ENCODE data around the gene MEGF6. TPM values are rescaled to one million over a fixed set of nuclear protein-coding genes. Genes with fewer than 3 reads are reported as not detected.
"Not testable (repeated sequence)": the region's sequence is repeated elsewhere in the genome, so short reads cannot be mapped to it uniquely, and the experiment has no call there.

Gene MEGF6
- total RNA-seq, 2 experiments from 2014 or later: 5.8 to 5.9 TPM

DNA sequence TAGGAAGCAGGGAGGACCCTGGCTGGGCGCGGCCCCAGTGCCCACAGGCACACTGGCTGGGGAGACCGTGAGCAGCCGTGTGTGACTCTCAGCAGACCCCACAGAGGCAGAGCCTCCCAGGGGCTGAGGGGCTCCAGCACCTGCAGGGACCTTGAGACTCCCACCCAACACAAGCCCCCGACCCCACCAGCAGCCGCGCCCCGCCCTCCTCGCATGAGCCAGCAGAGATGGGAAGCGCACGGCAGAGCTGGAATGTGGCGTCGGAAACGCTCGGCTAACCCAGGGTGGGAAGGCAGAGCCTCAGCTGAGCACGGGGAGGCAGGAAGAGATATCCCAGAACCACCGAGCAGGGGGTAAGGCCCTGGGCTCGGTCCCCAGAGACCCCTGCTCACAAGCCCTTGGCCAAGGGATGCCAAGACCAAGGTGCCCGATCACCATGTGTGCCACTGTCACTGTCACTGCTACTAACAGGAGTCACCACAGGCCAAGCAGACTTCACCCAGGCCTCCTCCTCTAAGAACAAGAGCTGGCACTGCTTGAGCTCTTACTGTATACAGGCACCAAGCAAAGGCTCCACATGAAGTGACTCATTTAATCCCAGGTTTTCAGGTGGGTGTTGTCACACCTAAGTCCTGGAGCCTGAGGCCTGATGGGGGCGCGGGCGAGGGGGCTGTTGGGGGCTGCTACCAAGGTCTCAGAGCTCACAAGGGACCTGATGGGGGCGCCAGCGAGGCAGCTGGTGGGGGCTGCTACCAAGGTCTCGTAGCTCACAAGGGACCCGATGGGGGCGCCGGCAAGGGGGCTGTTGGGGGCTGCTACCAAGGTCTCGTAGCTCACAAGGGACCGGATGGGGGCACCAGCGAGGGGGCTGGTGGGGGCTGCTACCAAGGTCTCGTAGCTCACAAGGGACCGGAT, 20.1 kb downstream of the MEGF6 start:
- no peak overlapping the region for H3K4me3 Mint-ChIP-seq
- no peaks in the 10 kb centered on the region for H3K9me3 Mint-ChIP-seq
- CTCF ChIA-PET: interaction anchor here (2.4 kb wide), 1 partner anchor 30 kb away, joined by 5 read pairs; no protein-coding TSS in a partner anchor
- intact Hi-C loops (cut with micrococcal nuclease): no loop called here
- no peaks in the 10 kb centered on the region for H3K4me1 Mint-ChIP-seq (ENCODE audit: low read depth)
- DNase-seq: no peak
- no peaks in the 10 kb centered on the region for H3K27me3 Mint-ChIP-seq (ENCODE audit: low read depth)
- no peak overlapping the region for H3K27ac Mint-ChIP-seq
- H3K36me3 Mint-ChIP-seq (ENCODE audit: low read depth): no peaks in the 10 kb centered on the region

GRCh38 chr1:3590139-3590763, 21.1 kb downstream of the MEGF6 start:
- no peak for DNase-seq
- Mint-ChIP-seq H3K9me3 (no peaks in the 10 kb centered on the region), H3K4me1 (ENCODE audit: low read depth) (no peaks in the 10 kb centered on the region), H3K27me3 (ENCODE audit: low read depth) (no peaks in the 10 kb centered on the region), H3K4me3 (no peak overlapping the region), H3K27ac (no peak overlapping the region), H3K36me3 (ENCODE audit: low read depth) (no peaks in the 10 kb centered on the region)
- CTCF ChIA-PET: interaction anchor here (2.4 kb wide), 1 partner anchor 31 kb away, joined by 5 read pairs; no protein-coding TSS in a partner anchor
- intact Hi-C loops (cut with micrococcal nuclease): no loop called here

DNA sequence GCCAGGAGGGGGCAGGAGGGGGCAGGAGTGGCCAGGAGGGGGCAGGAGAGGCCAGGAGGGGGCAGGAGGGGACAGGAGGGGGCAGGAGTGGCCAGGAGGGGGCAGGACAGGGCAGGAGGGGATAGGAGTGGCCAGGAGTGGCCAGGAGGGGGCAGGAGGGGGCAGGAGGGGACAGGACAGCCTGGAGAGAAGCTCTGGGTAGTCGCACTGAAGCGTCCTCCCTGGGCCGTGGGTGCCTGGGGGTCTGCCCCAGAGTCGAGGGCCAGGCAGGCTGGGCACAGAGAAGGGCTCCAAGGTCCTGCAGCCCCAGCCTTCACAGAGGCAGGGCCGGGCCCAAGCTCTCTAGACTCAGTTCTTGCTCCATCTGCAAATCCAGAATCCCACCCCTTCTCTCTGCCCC, 22.9 kb downstream of the MEGF6 start:
- CTCF ChIA-PET: interaction anchor here (2.4 kb wide), 1 partner anchor 33 kb away, joined by 5 read pairs; no protein-coding TSS in a partner anchor
- Mint-ChIP-seq H3K27ac (no peak overlapping the region), H3K27me3 (ENCODE audit: low read depth) (no peaks in the 10 kb centered on the region)

DNA sequence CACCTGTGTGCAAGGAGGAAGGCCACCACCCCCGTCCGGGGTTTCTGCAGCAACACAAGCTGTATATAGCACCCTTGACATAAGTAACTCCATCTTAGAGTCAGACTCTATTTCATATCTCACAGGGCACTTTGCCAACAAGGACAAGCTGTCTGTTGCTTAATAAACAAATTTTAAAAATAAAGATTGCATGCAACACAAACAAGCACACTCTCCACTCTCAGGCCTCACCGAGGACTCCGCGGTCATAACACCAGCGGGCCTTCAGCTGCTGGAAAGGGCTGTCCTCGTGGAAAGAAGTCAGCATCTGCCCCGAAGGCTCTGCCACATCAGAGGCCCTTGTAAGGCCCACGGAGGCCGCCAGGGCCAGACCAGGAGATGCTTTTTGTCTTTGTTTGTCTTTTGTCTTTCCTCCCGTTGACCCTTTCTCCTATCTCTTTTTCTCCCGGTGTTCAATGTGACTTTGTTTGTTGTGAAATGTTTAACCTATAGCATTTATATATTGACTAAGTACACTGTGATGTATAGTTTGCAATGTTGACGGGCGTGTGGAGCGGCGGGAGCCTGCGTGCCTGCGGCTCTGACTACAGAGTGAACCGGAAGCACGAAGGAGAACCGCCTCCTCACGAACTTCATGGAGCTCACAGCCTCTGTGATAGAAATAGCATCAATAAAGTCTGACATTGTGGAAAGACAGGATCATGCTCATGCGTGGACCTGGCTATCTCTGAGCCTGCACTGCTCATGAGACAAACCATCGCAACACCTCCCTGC, 24.1 kb downstream of the MEGF6 start:
- no peak for DNase-seq
- CTCF ChIA-PET: interaction anchor here (0.6 kb wide), 1 partner anchor 153 kb away, joined by 3 read pairs; no protein-coding TSS in a partner anchor
- Mint-ChIP-seq H3K4me1 (ENCODE audit: low read depth) (no peaks in the 10 kb centered on the region), H3K27ac (no peak overlapping the region), H3K36me3 (ENCODE audit: low read depth) (no peaks in the 10 kb centered on the region), H3K27me3 (ENCODE audit: low read depth) (no peaks in the 10 kb centered on the region), H3K9me3 (no peaks in the 10 kb centered on the region), H3K4me3 (no peak overlapping the region)
- intact Hi-C loops (cut with micrococcal nuclease): loop anchor here (5.0 kb wide), 1 partner anchor 435 kb away; no protein-coding TSS in a partner anchor

More for the DNA sequence above, 22.9 kb downstream of the MEGF6 start:
- intact Hi-C loops (cut with micrococcal nuclease): loop anchor here (5.0 kb wide), 1 partner anchor 434 kb away; no protein-coding TSS in a partner anchor
- no peaks in the 10 kb centered on the region for H3K4me1 Mint-ChIP-seq (ENCODE audit: low read depth)
- no peak for DNase-seq
- H3K36me3 Mint-ChIP-seq (ENCODE audit: low read depth): no peaks in the 10 kb centered on the region
- no peak overlapping the region for H3K4me3 Mint-ChIP-seq
- H3K9me3 Mint-ChIP-seq: no peaks in the 10 kb centered on the region

GRCh38 chr1:3585940-3586568, 25.3 kb downstream of the MEGF6 start:
- H3K27ac Mint-ChIP-seq: no peak overlapping the region
- H3K36me3 Mint-ChIP-seq (ENCODE audit: low read depth): no peaks in the 10 kb centered on the region
- no peaks in the 10 kb centered on the region for H3K9me3 Mint-ChIP-seq
- no peaks in the 10 kb centered on the region for H3K4me1 Mint-ChIP-seq (ENCODE audit: low read depth)
- H3K27me3 Mint-ChIP-seq (ENCODE audit: low read depth): no peaks in the 10 kb centered on the region
- CTCF ChIA-PET: interaction anchor here (0.6 to 0.7 kb wide), 2 partner anchors 18 to 154 kb away, joined by 3 read pairs; no protein-coding TSS in a partner anchor
- intact Hi-C loops (cut with micrococcal nuclease): loop anchor here (5.0 kb wide), 1 partner anchor 436 kb away; no protein-coding TSS in a partner anchor
- no peak overlapping the region for H3K4me3 Mint-ChIP-seq
- DNase-seq: no peak

DNA sequence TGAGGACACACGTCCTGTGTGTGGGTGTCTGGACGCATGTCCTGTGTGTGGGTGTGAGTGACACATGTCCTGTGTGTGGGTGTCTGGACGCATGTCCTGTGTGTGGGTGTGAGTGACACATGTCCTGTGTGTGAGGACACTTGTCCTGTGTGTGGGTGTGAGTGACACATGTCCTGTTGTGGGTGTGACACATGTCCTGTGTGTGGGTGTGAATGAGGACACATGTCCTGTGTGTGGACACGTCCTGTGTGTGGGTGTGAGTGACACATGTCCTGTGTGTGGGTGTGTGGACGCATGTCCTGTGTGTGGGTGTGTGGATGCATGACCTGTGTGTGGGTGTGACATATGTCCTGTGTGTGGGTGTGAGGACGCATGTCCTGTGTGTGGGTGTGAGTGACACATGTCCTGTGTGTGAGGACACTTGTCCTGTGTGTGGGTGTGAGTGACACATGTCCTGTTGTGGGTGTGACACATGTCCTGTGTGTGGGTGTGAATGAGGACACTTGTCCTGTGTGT, 25.9 kb downstream of the MEGF6 start:
- H3K27ac Mint-ChIP-seq; H3K9me3 Mint-ChIP-seq; DNase-seq; H3K4me1 Mint-ChIP-seq (ENCODE audit: low read depth); H3K36me3 Mint-ChIP-seq (ENCODE audit: low read depth); H3K27me3 Mint-ChIP-seq (ENCODE audit: low read depth); H3K4me3 Mint-ChIP-seq; CTCF ChIA-PET: not testable (repeated sequence)
- intact Hi-C loops (cut with micrococcal nuclease): loop anchor here (5.0 kb wide), 1 partner anchor 437 kb away; no protein-coding TSS in a partner anchor

GRCh38 chr1:3584915-3585314, 26.4 kb downstream of the MEGF6 start:
- no peaks in the 10 kb centered on the region for H3K27me3 Mint-ChIP-seq (ENCODE audit: low read depth)
- H3K4me3 Mint-ChIP-seq: no peak overlapping the region
- no peaks in the 10 kb centered on the region for H3K36me3 Mint-ChIP-seq (ENCODE audit: low read depth)
- no peak overlapping the region for H3K27ac Mint-ChIP-seq
- no peaks in the 10 kb centered on the region for H3K9me3 Mint-ChIP-seq
- intact Hi-C loops (cut with micrococcal nuclease): loop anchor here (5.0 kb wide), 1 partner anchor 437 kb away; no protein-coding TSS in a partner anchor
- no peaks in the 10 kb centered on the region for H3K4me1 Mint-ChIP-seq (ENCODE audit: low read depth)
- CTCF ChIA-PET: no interaction called here
- peak; percentile 16 for DNase-seq

DNA sequence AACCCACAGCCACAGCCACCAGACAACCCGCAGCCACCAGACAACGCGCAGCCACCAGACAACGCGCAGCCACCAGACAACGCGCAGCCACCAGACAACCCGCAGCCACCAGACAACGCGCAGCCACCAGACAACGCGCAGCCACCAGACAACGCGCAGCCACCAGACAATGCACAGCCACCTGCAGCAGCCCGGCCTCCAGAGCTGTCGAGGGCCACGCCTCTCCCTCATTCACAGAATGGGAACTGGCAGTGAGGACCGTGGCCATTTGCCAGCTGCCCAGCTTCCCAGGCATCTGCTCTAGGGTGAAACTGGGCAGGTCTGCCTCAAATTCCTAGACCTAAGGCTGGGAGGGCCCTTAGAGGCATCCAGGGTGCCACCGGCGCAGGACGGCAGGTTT, 27.6 kb downstream of the MEGF6 start:
- H3K36me3 Mint-ChIP-seq (ENCODE audit: low read depth); DNase-seq; H3K27ac Mint-ChIP-seq; H3K4me1 Mint-ChIP-seq (ENCODE audit: low read depth); CTCF ChIA-PET; H3K4me3 Mint-ChIP-seq; H3K27me3 Mint-ChIP-seq (ENCODE audit: low read depth); H3K9me3 Mint-ChIP-seq; intact Hi-C loops (cut with micrococcal nuclease): not testable (repeated sequence)

GRCh38 chr1:3581296-3582036, 29.8 kb downstream of the MEGF6 start:
- Mint-ChIP-seq H3K27ac (no peak overlapping the region), H3K9me3 (no peaks in the 10 kb centered on the region), H3K36me3 (ENCODE audit: low read depth) (no peaks in the 10 kb centered on the region), H3K4me1 (ENCODE audit: low read depth) (no peaks in the 10 kb centered on the region), H3K27me3 (ENCODE audit: low read depth) (no peaks in the 10 kb centered on the region), H3K4me3 (no peak overlapping the region)
- DNase-seq: no peak
- intact Hi-C loops (cut with micrococcal nuclease): no loop called here
- CTCF ChIA-PET: no interaction called here

DNA sequence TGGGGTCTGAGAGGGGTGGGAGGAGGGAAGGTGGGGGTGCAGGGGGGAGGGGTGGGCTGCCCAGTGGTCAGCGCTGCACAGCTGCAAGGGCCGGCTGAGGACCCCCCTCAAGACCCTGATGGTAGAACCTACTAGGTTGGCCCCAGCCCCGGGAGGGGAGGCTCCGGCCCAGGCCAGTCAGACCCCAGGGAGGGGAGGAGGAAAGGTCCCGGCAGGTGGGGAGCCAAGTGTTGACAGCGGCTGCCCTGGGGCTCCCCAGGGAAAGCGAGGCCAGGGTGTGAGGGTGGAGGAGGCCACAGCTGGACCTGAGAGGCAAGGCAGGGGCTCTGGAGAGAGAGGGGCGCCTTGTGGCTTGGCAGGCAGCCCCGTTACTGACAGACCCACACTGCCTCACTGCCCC, 31.1 kb downstream of the MEGF6 start:
- H3K36me3 Mint-ChIP-seq (ENCODE audit: low read depth): no peaks in the 10 kb centered on the region
- no peaks in the 10 kb centered on the region for H3K4me1 Mint-ChIP-seq (ENCODE audit: low read depth)
- intact Hi-C loops (cut with micrococcal nuclease): no loop called here
- DNase-seq: no peak
- no peaks in the 10 kb centered on the region for H3K27me3 Mint-ChIP-seq (ENCODE audit: low read depth)
- H3K27ac Mint-ChIP-seq: no peak overlapping the region
- H3K9me3 Mint-ChIP-seq: peaks cover 3% of the 10 kb centered on the region
- CTCF ChIA-PET: no interaction called here
- no peak overlapping the region for H3K4me3 Mint-ChIP-seq

DNA sequence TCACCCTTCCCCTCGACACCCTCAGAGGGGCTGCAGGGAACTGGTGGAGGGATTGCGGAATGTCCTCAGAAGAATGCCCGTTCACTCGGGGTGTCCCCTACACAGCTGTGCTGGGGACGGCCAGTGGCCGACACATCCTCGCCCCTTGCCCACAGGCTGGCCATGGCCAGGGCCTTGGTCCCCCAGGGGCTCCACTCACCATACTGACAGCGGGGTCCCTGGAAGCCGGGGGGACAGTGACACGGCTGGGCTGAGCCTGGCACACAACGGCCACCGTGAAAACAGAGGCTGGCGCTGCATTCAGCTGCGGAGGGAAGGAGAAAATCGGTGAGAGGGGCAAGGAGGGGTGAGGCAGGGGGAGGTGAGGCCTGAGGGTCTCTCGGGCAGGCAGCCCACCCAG, 31.7 kb downstream of the MEGF6 start:
- Mint-ChIP-seq H3K27me3 (ENCODE audit: low read depth) (no peaks in the 10 kb centered on the region), H3K4me3 (no peak overlapping the region), H3K4me1 (ENCODE audit: low read depth) (no peaks in the 10 kb centered on the region), H3K27ac (no peak overlapping the region), H3K36me3 (ENCODE audit: low read depth) (no peaks in the 10 kb centered on the region), H3K9me3 (peaks cover 3% of the 10 kb centered on the region)
- CTCF ChIA-PET: no interaction called here
- intact Hi-C loops (cut with micrococcal nuclease): no loop called here
- DNase-seq: no peak
